Epithelial cell of esophagus (primary cell): Measurements from ENCODE around the gene CLIC5.

Experiments used
- DNase-seq: peaks from one replicate; pipeline ENCODE4 v3.0.0; 2010; ENCODE audit warnings: low read depth
- H3K4me3 ChIP-seq: 2 replicates; pipeline ENCODE4 v1.5.1; 2011; ENCODE audit warnings: mild to moderate bottlenecking, low read length, control low read depth
- TF ChIP-seq, protein P1 (sequence below): IDR thresholded peaks from 2 replicates; pipeline ENCODE4 v1.5.1; 2011; ENCODE audit warnings: low read depth, mild to moderate bottlenecking, low read length, control low read depth, inconsistent platforms; ENCODE audit not compliant: insufficient read depth; ENCODE audit errors: missing control alignments

Gene CLIC5

GRCh38 chr6:45855642-45856394, 159.8 kb downstream of the CLIC5 start:
- no peak for DNase-seq
- TF ChIP-seq, protein P1, sequence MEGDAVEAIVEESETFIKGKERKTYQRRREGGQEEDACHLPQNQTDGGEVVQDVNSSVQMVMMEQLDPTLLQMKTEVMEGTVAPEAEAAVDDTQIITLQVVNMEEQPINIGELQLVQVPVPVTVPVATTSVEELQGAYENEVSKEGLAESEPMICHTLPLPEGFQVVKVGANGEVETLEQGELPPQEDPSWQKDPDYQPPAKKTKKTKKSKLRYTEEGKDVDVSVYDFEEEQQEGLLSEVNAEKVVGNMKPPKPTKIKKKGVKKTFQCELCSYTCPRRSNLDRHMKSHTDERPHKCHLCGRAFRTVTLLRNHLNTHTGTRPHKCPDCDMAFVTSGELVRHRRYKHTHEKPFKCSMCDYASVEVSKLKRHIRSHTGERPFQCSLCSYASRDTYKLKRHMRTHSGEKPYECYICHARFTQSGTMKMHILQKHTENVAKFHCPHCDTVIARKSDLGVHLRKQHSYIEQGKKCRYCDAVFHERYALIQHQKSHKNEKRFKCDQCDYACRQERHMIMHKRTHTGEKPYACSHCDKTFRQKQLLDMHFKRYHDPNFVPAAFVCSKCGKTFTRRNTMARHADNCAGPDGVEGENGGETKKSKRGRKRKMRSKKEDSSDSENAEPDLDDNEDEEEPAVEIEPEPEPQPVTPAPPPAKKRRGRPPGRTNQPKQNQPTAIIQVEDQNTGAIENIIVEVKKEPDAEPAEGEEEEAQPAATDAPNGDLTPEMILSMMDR = no peak
- no peak overlapping the region for H3K4me3 ChIP-seq

GRCh38 chr6:45854149-45854742, 161.4 kb downstream of the CLIC5 start:
- H3K4me3 ChIP-seq = no peak overlapping the region
- TF ChIP-seq, protein P1 = no peak
- no peak for DNase-seq

DNA sequence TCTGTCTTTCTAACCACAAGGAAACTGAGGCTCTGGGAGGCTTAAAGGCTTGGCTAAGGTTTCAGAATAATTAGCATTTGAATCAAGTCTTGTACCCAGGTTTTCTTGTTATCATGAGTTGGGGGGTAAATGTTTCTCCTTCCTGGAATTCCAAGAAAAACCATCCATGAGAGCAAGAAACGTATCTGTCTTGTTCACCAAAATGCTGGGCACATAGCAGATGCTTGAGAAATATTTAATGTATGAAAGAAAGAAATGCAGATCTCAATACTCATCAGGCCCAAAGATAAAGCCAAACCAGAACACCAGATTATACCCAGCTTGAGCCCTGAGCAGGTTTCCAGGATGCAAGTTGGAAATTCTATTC, 164.6 kb downstream of the CLIC5 start:
- DNase-seq = no peak
- H3K4me3 ChIP-seq = no peak overlapping the region
- TF ChIP-seq, protein P1 = no peak

DNA sequence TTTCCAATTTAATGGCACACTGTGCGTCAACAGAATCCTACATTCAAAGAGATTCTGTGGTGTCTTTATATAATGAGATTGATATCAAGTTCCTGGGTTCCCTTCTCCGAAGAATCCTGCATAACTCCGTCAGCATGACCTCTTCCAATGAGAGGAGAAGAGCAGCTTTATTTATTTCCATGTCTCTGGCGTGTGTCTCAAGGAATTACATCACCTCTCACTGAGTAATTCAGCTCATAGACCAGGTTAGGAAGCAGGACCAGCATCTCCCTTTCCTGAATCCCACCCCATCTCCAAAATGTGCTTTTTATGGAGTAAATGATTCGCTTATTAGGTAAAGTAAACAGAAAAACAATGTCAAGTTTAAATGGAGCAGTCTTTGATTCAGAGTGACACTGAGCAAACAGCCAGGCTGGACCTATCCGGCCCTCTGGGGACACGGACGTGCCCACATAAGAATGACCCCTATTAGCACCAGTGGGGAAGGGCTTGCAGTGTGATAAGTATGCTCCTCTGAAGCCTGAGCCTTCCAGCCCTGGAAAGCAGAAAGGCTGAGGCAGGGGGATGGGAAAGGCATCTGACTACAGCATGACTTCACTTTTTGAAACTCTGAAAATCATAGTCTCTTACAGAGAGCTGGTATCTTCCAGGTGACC, 165.2 kb downstream of the CLIC5 start:
- DNase-seq = no peak
- TF ChIP-seq, protein P1 = no peak
- no peak overlapping the region for H3K4me3 ChIP-seq

DNA sequence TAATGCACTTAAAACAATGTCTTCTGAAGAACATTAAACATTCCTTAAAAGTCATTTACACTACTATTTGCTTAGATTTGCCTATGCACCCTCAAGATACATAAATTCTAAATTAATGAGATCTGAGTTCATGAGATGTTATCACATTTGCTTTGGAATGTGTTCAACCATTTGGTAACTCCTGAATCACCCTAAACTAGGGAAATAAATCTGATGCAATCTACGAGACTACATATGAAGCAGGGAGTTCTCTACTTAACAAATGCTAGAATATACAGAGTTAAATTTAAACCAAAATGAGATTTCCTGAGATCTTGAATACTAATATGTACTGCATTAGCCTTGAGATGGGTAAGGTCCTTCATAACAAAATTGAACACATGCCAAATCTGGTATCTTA, 170.1 kb downstream of the CLIC5 start:
- TF ChIP-seq, protein P1 = no peak
- DNase-seq = peak; percentile 53
- H3K4me3 ChIP-seq = no peak overlapping the region

DNA sequence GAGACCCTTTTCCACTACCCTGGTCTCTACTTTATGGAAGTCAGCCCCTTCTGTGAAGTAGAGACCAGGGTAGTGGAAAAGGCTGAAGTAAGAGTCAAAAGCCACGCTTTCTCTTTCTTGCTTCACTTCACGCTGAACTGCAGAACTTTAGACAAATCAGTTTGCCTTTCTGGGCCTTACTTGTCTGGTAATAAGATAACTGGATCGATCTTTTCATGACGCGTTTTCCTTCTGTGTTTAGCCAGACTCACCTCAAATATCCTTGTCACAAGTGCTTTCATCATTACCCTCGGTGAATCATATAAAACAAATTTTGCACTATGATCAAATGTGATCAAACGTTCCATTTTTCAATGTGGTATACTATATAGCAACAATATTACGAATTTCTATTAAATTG, 170.7 kb downstream of the CLIC5 start:
- TF ChIP-seq, protein P1 = no peak
- H3K4me3 ChIP-seq = no peak overlapping the region
- DNase-seq = no peak
